ENCODE measurements around the gene ZNF185. TPM values are rescaled to one million over a fixed set of nuclear protein-coding genes. Genes with fewer than 3 reads are reported as not detected.

Gene ZNF185
- total RNA-seq, 1 donor from 2014 or later = 14.8 TPM

GRCh38 chrX:152915541-152916241 lies 17.8 kb downstream of the ZNF185 start:
- H3K4me2 ChIP-seq = no peak overlapping the region
- no peak overlapping the region for H3K4me3 ChIP-seq
- TF ChIP-seq EZH2phosphoT487 (IDR thresholded peaks at IDR 0.05) (no peak), CTCF (IDR thresholded peaks at IDR 0.05) (peak; percentile 69)
- no peaks in the 10 kb centered on the region for H3K36me3 ChIP-seq
- H3K79me2 ChIP-seq (ENCODE audit: low read depth) = no peaks in the 10 kb centered on the region
- H4K20me1 ChIP-seq (ENCODE audit: low read depth) = no peaks in the 10 kb centered on the region
- Mint-ChIP-seq H3K4me1 (peaks cover 10% of the 10 kb centered on the region), H3K4me3 (no peak overlapping the region), H3K27ac (peak overlapping the region; percentile 29), H3K9me3 (peaks cover 2% of the 10 kb centered on the region), H3K27me3 (ENCODE audit: insufficient read depth, low read depth) (peaks cover 3% of the 10 kb centered on the region), H3K36me3 (no peaks in the 10 kb centered on the region)
- no peaks in the 10 kb centered on the region for H3F3A ChIP-seq (ENCODE audit: low read depth)
- H3K27me3 ChIP-seq = no peaks in the 10 kb centered on the region
- no peak overlapping the region for H3K9ac ChIP-seq
- no peak overlapping the region for H3K27ac ChIP-seq
- no peak overlapping the region for H2AFZ ChIP-seq (replicated peaks)
- DNase-seq (ENCODE audit: low spot score) = peak; percentile 62
- H3K4me1 ChIP-seq = no peaks in the 10 kb centered on the region
- H3K9me3 ChIP-seq (ENCODE audit: low read depth) = no peaks in the 10 kb centered on the region

- H3K27me3 Mint-ChIP-seq (ENCODE audit: insufficient read depth, low read depth) = peaks cover 3% of the 10 kb centered on the region
- Histone ChIP-seq H3K27me3 (no peaks in the 10 kb centered on the region), H3K79me2 (ENCODE audit: low read depth) (no peaks in the 10 kb centered on the region), H3K9ac (no peak overlapping the region), H3K4me2 (no peak overlapping the region), H3K9me3 (ENCODE audit: low read depth) (no peaks in the 10 kb centered on the region), H3K36me3 (no peaks in the 10 kb centered on the region), H4K20me1 (ENCODE audit: low read depth) (no peaks in the 10 kb centered on the region), H3F3A (ENCODE audit: low read depth) (no peaks in the 10 kb centered on the region), H3K4me3 (no peak overlapping the region), H2AFZ (replicated peaks) (no peak overlapping the region), H3K4me1 (no peaks in the 10 kb centered on the region), H3K27ac (no peak overlapping the region)
- no peaks in the 10 kb centered on the region for H3K36me3 Mint-ChIP-seq
- no peak for DNase-seq (ENCODE audit: low spot score)
- peaks cover 10% of the 10 kb centered on the region for H3K4me1 Mint-ChIP-seq
- no peak overlapping the region for H3K27ac Mint-ChIP-seq
- no peak overlapping the region for H3K4me3 Mint-ChIP-seq
- H3K9me3 Mint-ChIP-seq = peaks cover 9% of the 10 kb centered on the region
- TF ChIP-seq CTCF (IDR thresholded peaks at IDR 0.05) = no peak
- TF ChIP-seq EZH2phosphoT487 (IDR thresholded peaks at IDR 0.05) = no peak
- TF ChIP-seq EZH2 (IDR thresholded peaks at IDR 0.05) = no peak
Measured at GRCh38 chrX:152917656-152918579, 20.1 kb downstream of the ZNF185 start.

DNA sequence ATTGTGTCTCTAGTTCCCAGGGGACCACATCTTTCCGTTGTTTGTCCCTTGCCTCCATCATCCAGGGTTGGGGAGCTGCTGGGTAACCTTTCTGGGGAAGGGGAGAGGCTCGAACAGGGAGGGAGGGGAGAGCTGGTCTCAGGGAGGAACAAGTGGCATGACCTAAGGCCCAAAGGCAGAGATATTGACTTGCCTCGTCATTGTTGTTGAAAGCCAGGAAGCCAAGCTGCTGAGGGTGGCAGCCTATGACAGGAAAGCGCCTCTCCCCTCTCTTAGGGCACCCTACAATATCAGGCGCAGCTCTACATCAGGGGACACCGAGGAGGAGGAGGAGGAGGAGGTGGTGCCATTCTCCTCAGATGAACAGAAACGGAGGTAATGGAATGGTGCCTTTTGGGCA lies 20.8 kb downstream of the ZNF185 start:
- H3K4me2 ChIP-seq = no peak overlapping the region
- H3K4me3 ChIP-seq = no peak overlapping the region
- H3K27me3 Mint-ChIP-seq (ENCODE audit: insufficient read depth, low read depth) = peaks cover 3% of the 10 kb centered on the region
- H3K27ac ChIP-seq = no peak overlapping the region
- no peak overlapping the region for H3K27ac Mint-ChIP-seq
- H4K20me1 ChIP-seq (ENCODE audit: low read depth) = no peaks in the 10 kb centered on the region
- H2AFZ ChIP-seq (replicated peaks) = no peak overlapping the region
- H3K9me3 ChIP-seq (ENCODE audit: low read depth) = no peaks in the 10 kb centered on the region
- no peaks in the 10 kb centered on the region for H3K79me2 ChIP-seq (ENCODE audit: low read depth)
- H3K4me1 ChIP-seq = no peaks in the 10 kb centered on the region
- TF ChIP-seq CTCF (IDR thresholded peaks at IDR 0.05) = no peak
- no peak for TF ChIP-seq EZH2phosphoT487 (IDR thresholded peaks at IDR 0.05)
- no peak for TF ChIP-seq EZH2 (IDR thresholded peaks at IDR 0.05)
- H3K36me3 ChIP-seq = no peaks in the 10 kb centered on the region
- peaks cover 14% of the 10 kb centered on the region for H3K9me3 Mint-ChIP-seq
- H3K4me1 Mint-ChIP-seq = peaks cover 10% of the 10 kb centered on the region
- no peak overlapping the region for H3K4me3 Mint-ChIP-seq
- no peak for DNase-seq (ENCODE audit: low spot score)
- H3K9ac ChIP-seq = no peak overlapping the region
- no peaks in the 10 kb centered on the region for H3K36me3 Mint-ChIP-seq
- H3F3A ChIP-seq (ENCODE audit: low read depth) = no peaks in the 10 kb centered on the region
- no peaks in the 10 kb centered on the region for H3K27me3 ChIP-seq
